RWPE2 (cell line): ENCODE results near the gene NFKB1.

ENCODE experiments used
- ATAC-seq: fragments of 200-7000 bp; cut with Tn5 transposase; 3 replicates; pipeline ENCODE4 v1.9.1; 2021; ENCODE audit warnings: low read depth
- DNase-seq: peaks from one replicate; pipeline ENCODE4 v3.0.0-alpha.2; 2020; ENCODE audit warnings: low spot score
- H3K27ac ChIP-seq: fragments of 450-650 bp; 2 replicates; pipeline ENCODE4 v1.5.1; 2017; ENCODE audit warnings: mild to moderate bottlenecking; ENCODE audit not compliant: poor library complexity, severe bottlenecking
- H3K27me3 ChIP-seq: fragments of 250-450 bp; sonication (Bioruptor Pico); 2 replicates; pipeline ENCODE4 v1.5.1; 2021; ENCODE audit warnings: mild to moderate bottlenecking, moderate library complexity; ENCODE audit not compliant: insufficient read depth, poor library complexity, severe bottlenecking
- H3K36me3 ChIP-seq: fragments of 250-450 bp; sonication (Bioruptor Pico); 2 replicates; pipeline ENCODE4 v1.5.1; 2020; ENCODE audit warnings: low read depth, mild to moderate bottlenecking, moderate library complexity
- H3K4me1 ChIP-seq: fragments of 250-450 bp; sonication (Bioruptor Pico); 2 replicates; pipeline ENCODE4 v1.5.1; 2021; ENCODE audit warnings: mild to moderate bottlenecking, moderate library complexity; ENCODE audit not compliant: insufficient read depth, poor library complexity, severe bottlenecking
- H3K4me3 ChIP-seq: fragments of 250-450 bp; sonication (Bioruptor Pico); 2 replicates; pipeline ENCODE4 v1.5.1; 2021; ENCODE audit warnings: mild to moderate bottlenecking, moderate library complexity; ENCODE audit not compliant: severe bottlenecking
- H3K9me3 ChIP-seq: fragments of 250-450 bp; sonication (Bioruptor Pico); 2 replicates; pipeline ENCODE4 v1.5.1; 2021; ENCODE audit warnings: mild to moderate bottlenecking, moderate library complexity; ENCODE audit not compliant: severe bottlenecking
- CTCF ChIP-seq: fragments of 450-650 bp; IDR thresholded peaks from one replicate; pipeline ENCODE4 v1.5.1; 2017; ENCODE audit warnings: mild to moderate bottlenecking, moderate library complexity; ENCODE audit not compliant: poor library complexity, severe bottlenecking

Gene NFKB1

GRCh38 chr4:102526532-102526931 is 25.4 kb downstream of the NFKB1 start:
- Histone ChIP-seq H3K9me3 (no peaks in the 10 kb centered on the region), H3K4me3 (no peak overlapping the region), H3K27ac (no peak overlapping the region), H3K36me3 (peaks cover 18% of the 10 kb centered on the region), H3K4me1 (no peaks in the 10 kb centered on the region), H3K27me3 (no peaks in the 10 kb centered on the region)
- no peak for TF ChIP-seq CTCF
- ATAC-seq: no peak
- no peak for DNase-seq

GRCh38 chr4:102527695-102528283 is 26.6 kb downstream of the NFKB1 start:
- H3K4me3 ChIP-seq: no peak overlapping the region
- DNase-seq: no peak
- no peak overlapping the region for H3K27ac ChIP-seq
- peaks cover 3% of the 10 kb centered on the region for H3K4me1 ChIP-seq
- no peak for TF ChIP-seq CTCF
- no peaks in the 10 kb centered on the region for H3K27me3 ChIP-seq
- ATAC-seq: no peak
- H3K9me3 ChIP-seq: no peaks in the 10 kb centered on the region
- H3K36me3 ChIP-seq: peaks cover 18% of the 10 kb centered on the region

- Histone ChIP-seq H3K36me3 (peaks cover 23% of the 10 kb centered on the region), H3K27me3 (no peaks in the 10 kb centered on the region), H3K4me1 (peaks cover 3% of the 10 kb centered on the region), H3K27ac (no peak overlapping the region), H3K9me3 (no peaks in the 10 kb centered on the region), H3K4me3 (no peak overlapping the region)
- DNase-seq (no peak), ATAC-seq (no peak)
- TF ChIP-seq CTCF: no peak
Measured at GRCh38 chr4:102529977-102530376, 28.8 kb downstream of the NFKB1 start.

GRCh38 chr4:102530986-102531385 is 29.8 kb downstream of the NFKB1 start:
- H3K4me3 ChIP-seq: no peak overlapping the region
- H3K36me3 ChIP-seq: peaks cover 23% of the 10 kb centered on the region
- no peak overlapping the region for H3K27ac ChIP-seq
- no peak for TF ChIP-seq CTCF
- no peaks in the 10 kb centered on the region for H3K27me3 ChIP-seq
- H3K4me1 ChIP-seq: peaks cover 11% of the 10 kb centered on the region
- ATAC-seq (no peak), DNase-seq (no peak)
- no peaks in the 10 kb centered on the region for H3K9me3 ChIP-seq

GRCh38 chr4:102531462-102531861 is 30.3 kb downstream of the NFKB1 start:
- ATAC-seq (no peak), DNase-seq (no peak)
- TF ChIP-seq CTCF: no peak
- no peaks in the 10 kb centered on the region for H3K9me3 ChIP-seq
- peaks cover 23% of the 10 kb centered on the region for H3K36me3 ChIP-seq
- H3K4me1 ChIP-seq: peaks cover 14% of the 10 kb centered on the region
- no peak overlapping the region for H3K4me3 ChIP-seq
- no peak overlapping the region for H3K27ac ChIP-seq
- no peaks in the 10 kb centered on the region for H3K27me3 ChIP-seq
